VCaP (cell line): ENCODE data around the gene LCNL1.

Experiments
- H3K27ac ChIP-seq: fragments of 450-650 bp; 2 replicates; pipeline ENCODE4 v1.5.1; 2017
- TF ChIP-seq, protein P1 (sequence below): fragments of 450-650 bp; conservative IDR thresholded peaks from 2 replicates; pipeline ENCODE4 v1.5.1; 2017; ENCODE audit warnings: mild to moderate bottlenecking, moderate library complexity

LCNL1 gene

DNA sequence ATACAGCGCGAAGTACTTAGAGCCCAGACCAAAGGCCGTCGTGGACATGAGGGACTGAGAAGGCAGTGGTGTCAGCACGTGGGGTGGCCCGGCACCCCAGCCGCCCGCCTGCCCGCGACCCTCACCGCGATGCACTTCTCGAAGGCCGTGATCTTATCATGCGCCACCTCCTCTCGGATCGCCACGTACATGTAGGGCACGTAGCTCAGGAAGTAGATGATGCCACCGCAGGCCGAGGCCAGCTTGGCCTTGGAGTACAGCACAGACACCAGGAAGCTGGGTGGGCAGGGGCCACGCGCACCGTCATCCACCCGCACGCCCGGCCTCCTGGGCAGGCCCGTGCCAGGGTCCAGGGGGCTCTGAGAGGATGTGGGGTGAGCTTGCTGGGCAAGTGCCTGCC is 34.3 kb downstream of the LCNL1 start:
- TF ChIP-seq, protein P1, sequence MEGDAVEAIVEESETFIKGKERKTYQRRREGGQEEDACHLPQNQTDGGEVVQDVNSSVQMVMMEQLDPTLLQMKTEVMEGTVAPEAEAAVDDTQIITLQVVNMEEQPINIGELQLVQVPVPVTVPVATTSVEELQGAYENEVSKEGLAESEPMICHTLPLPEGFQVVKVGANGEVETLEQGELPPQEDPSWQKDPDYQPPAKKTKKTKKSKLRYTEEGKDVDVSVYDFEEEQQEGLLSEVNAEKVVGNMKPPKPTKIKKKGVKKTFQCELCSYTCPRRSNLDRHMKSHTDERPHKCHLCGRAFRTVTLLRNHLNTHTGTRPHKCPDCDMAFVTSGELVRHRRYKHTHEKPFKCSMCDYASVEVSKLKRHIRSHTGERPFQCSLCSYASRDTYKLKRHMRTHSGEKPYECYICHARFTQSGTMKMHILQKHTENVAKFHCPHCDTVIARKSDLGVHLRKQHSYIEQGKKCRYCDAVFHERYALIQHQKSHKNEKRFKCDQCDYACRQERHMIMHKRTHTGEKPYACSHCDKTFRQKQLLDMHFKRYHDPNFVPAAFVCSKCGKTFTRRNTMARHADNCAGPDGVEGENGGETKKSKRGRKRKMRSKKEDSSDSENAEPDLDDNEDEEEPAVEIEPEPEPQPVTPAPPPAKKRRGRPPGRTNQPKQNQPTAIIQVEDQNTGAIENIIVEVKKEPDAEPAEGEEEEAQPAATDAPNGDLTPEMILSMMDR: no peak

DNA sequence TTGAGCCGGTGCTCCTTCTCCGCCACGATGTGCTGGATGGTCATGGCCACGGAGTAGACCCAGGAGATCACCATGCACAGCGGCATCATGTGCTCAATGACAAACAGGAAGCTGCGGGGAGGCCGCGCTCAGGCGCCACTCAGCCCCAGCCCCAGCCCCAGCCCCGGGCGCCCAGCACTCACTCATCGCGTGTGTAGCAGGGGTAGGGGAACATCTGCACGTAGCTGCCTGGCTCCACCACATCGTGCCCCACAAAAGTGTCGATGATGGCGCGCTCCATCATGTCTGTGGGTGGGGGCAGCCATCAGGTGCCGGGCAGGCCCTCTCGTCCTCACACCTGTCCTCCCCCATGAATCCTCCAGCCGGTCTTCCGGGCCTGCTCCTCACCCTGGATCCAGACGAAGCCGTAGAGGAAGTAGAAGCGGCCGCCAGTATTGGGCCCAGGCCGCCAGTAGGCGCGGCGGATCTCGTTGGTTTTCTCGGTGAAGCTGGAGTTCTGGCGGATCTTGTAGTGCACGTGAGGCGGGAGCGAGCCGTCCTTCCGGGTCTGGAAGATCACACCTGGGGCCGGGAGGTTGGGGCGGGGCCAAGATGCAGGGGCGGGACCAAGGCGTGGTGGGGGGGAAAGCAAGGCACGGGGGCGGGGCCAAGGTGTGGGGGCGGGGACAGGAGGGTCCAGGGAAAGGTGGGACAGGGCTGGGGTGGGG is 35.2 kb downstream of the LCNL1 start:
- TF ChIP-seq, protein P1: no peak
- no peak overlapping the region for H3K27ac ChIP-seq

More for the DNA sequence above, 34.3 kb downstream of the LCNL1 start:
- H3K27ac ChIP-seq: no peak overlapping the region

DNA sequence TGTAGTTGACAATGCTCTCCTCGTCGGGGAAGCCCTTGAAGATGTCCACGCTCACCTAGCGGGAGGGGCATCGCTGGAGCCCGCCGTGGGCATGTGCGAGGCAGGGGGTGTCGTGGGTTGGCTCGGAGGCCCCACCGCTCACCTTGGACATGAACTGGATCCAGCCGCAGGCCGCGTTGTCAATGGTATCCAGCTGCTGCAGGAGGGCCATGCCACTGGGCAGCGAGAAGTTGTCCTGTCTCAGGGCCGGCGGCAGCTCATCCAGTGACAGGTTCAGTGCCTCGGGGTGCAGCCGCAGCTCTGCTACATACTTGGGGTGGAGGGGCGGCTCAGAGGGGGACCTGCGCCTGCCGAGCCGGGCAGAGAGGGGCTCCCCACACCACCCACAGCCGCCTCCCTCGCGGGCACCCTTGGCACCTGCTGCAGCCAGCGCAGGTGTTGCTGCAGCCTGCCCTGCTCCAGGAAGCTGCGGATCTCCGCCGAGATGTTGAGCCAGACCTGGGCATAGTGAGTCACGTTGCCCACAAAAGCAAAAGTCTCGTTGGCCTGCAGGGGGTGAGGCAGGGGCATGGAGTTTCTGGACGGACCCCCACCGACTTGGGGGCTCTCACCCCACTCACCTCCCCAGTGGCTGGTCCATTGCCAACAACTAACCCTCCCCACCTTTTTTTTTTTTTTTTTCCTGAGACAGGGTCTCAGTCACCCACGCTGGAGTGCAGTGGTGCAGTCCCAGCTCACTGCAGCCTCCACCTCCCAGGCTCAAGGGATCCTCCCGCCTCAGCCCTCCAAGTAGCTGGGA is 36.2 kb downstream of the LCNL1 start:
- TF ChIP-seq, protein P1: no peak

DNA sequence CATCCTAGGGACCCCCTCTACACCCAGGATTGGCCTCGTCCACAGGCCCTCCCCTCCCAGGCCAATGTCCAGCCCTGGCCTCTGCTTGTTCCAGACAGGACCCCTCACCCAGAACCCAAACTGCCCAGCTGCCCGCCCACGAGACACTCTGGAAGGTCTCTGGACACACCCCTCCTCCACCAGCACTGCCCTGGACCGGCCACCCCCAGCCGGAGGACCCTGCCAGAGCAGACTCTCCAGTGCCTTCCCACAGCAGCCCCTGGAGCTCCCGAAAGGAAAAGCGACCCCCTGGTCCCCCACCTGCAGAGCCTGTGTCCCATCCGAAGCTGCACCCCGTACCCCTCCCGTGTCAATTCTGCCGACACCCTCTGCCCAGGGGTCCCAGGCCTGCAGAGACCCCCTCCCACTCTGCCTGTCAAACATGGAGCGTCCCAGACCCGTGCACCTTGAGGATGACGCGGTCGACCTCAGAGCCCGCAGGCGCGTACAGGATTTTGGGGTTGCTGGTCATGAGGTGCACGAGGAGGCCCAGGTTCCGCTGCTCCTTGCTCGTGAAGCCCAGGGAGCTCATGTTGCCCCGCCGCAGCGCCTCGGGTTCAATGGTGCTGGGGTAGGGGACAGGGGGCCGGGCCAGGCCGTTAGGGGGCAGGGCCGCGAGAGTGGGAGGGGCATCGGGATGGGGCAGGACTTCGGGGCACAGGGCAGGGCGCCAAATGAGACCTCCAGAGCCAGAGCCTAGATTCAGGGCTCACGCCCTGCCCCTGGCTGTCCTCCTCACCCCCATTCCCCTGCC is 37.3 kb downstream of the LCNL1 start:
- TF ChIP-seq, protein P1: no peak
- no peak overlapping the region for H3K27ac ChIP-seq

More for the DNA sequence above, 36.2 kb downstream of the LCNL1 start:
- no peak overlapping the region for H3K27ac ChIP-seq

DNA sequence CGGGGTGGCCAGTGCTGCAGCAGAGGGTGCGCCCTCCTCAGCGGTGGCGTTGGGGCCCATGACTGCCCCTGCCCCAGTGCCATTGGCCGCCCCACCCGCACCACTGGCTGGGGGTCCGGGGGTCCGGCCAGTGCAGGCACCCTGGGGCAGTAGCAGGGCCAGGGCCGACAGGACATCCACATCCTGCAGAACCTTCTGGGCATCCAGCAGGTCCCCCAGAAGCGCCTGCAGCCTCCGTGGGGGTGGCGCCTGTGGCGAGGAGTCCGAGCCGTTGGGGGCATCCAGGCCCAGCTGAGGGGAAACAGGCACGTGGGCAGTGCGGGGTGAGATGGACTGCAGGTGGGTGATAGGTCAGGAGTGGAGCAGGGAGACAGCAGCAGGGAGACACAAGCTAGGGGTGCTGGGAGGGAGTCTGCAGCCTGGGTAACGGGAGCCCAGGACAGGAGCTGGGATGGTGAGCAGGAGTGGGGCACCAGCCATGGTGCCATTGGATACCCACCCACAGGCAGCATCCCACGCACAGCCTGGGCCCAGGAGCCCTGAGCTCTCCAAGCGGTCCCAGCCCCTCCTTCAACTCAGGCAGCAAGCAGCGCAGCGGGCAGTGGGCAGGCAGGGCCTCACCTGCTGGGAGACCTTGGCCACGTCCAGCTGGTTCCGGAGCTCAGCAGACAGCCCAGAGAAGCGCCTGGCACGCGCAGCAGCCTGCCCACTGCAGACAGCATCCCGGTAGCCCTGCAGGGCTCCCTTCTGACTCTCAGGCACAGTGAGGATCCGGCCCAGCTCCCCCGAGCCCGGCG is 38.2 kb downstream of the LCNL1 start:
- TF ChIP-seq, protein P1: no peak
- H3K27ac ChIP-seq: no peak overlapping the region

DNA sequence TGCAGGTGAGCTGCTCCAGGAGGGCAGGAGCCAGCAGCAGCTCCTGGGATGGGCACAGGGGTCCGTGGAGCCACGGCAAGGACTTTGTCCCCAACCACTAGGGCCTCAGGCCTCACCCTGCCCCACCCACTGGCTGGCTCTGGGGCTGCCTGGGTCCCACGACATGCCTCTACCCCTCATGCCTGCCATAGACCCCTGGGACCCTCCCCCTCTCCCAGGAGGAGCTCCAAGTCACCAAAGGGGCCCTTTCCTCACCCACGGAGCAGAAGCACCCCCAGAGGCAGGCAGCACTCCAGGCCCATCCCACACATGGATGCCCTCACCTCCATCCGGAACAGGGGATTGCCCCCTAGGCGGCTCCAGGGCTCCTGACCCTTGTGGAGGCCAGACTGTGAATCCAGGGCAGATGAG is 38.8 kb downstream of the LCNL1 start:
- no peak overlapping the region for H3K27ac ChIP-seq
- TF ChIP-seq, protein P1: no peak
